Stomach (tissue), 9 donors: Measurements from ENCODE around the gene SLC4A7. TPM values are rescaled to one million over a fixed set of nuclear protein-coding genes. Genes with fewer than 3 reads are reported as not detected.
"Not testable (repeated sequence)": the region's sequence is repeated elsewhere in the genome, so short reads cannot be mapped to it uniquely, and the experiment has no call there.

Experiments
- DNase-seq, 2 donors: peaks; one replicate each; pipeline versions ENCODE4 v3.0.0 to v3.0.0-alpha.2; 2013 to 2019
- H3K27ac ChIP-seq, 5 donors: fragments of 200-600 bp in 4 of 5; sonication (generic) in 4 of 5; one replicate each; pipeline ENCODE4 v1.5.1; 2013 to 2019; ENCODE audit warnings: mild to moderate bottlenecking in 1 of 5, moderate library complexity in 1 of 5
- H3K27me3 ChIP-seq, 3 donors: fragments of 200-600 bp; sonication (generic); one replicate each; pipeline ENCODE4 v1.5.1; 2017 to 2019; ENCODE audit warnings: mixed run types in 1 of 3
- H3K36me3 ChIP-seq, 4 donors: fragments of 200-600 bp; sonication (generic); 1 replicate in 3 of 4; 2 replicates in 1 of 4; pipeline ENCODE4 v1.5.1; 2016 to 2019
- H3K4me1 ChIP-seq, 4 donors: fragments of 200-600 bp; sonication (generic); one replicate each; pipeline ENCODE4 v1.5.1; 2016 to 2019
- H3K4me3 ChIP-seq, 4 donors: fragments of 200-600 bp; sonication (generic) in 3 of 4; one replicate each; pipeline ENCODE4 v1.5.1; 2016 to 2019; ENCODE audit warnings: mild to moderate bottlenecking in 1 of 4
- H3K9me3 ChIP-seq, 4 donors: fragments of 200-600 bp; sonication (generic); one replicate each; pipeline ENCODE4 v1.5.1; 2016 to 2019
- EP300 ChIP-seq: sonication (generic); formaldehyde crosslinking; IDR thresholded peaks from one replicate; pipeline ENCODE4 v1.6.1; 2017; ENCODE audit warnings: antibody characterized with exemption
- POLR2A ChIP-seq, 4 donors: fragments of 450-650 bp; IDR thresholded peaks; one replicate each; pipeline ENCODE4 v1.6.1; 2016; ENCODE audit warnings: antibody characterized with exemption in 4 of 4, control low read depth in 2 of 4, mild to moderate bottlenecking in 1 of 4, moderate library complexity in 1 of 4
- POLR2AphosphoS5 ChIP-seq, 3 donors: sonication (generic); formaldehyde crosslinking; IDR thresholded peaks; one replicate each; pipeline ENCODE4 v1.6.1; 2016; ENCODE audit warnings: antibody characterized with exemption in 3 of 3
- WGBS, 5 donors: extraction: QIAGEN DNeasy Blood & Tissue Kit in 3 of 5; methylation state at CpG; one replicate each; pipeline versions ENCODE4 v1.1.5 to v1.1.7; 2013 to 2018; 5-methylcytosine and 5-hydroxymethylcytosine counted together
- intact Hi-C: fragments of 100-400 bp; cut with DNase I; formaldehyde crosslinking; loops from one replicate; pipeline ENCODE4 v1.15.1; 2023; ENCODE audit warnings: low total_unique reads
- polyA plus RNA-seq, 3 donors: library from polyadenylated mRNA; stranded (reverse); fragments of 200-250 nt; gene quantifications; one replicate each; pipeline ENCODE4 v1.2.3, GENCODE V29; 2013
- total RNA-seq, 5 donors: library from RNA; depleted of rRNA; stranded (reverse); fragments of >200 nt; gene quantifications; one replicate each; pipeline versions ENCODE4 v1.1.0 to v1.2.3, GENCODE V29; 2014 to 2016
- TF ChIP-seq, protein P1 (sequence below), 7 experiments: fragments of 450-650 bp in 4 of 7; fragments of 200-600 bp in 3 of 7; sonication (generic) in 3 of 7; IDR thresholded peaks; one replicate each; pipeline ENCODE4 v1.5.1; 2016 to 2019; ENCODE audit warnings: antibody characterized with exemption in 7 of 7, control low read depth in 2 of 7, mild to moderate bottlenecking in 1 of 7
- donor health status: healthy with polysubstance abuse.
- donor health status: Bipolar disorder and iron deficiency.
- donor health status: healthy.

SLC4A7 gene
- total and polyA plus RNA-seq, 8 donors: 1.6 to 212 (median 27.7) TPM

GRCh38 chr3:27392950-27393679 lies 91.1 kb downstream of the SLC4A7 start:
- 52 to 60% (median 54%) methylated on average over 3 of the region's 3 CpGs for WGBS, 5 donors
- no peaks in the 10 kb centered on the region for H3K4me1 ChIP-seq
- no peaks in the 10 kb centered on the region for H3K27me3 ChIP-seq
- intact Hi-C loops: no loop called here
- TF ChIP-seq, protein P1, sequence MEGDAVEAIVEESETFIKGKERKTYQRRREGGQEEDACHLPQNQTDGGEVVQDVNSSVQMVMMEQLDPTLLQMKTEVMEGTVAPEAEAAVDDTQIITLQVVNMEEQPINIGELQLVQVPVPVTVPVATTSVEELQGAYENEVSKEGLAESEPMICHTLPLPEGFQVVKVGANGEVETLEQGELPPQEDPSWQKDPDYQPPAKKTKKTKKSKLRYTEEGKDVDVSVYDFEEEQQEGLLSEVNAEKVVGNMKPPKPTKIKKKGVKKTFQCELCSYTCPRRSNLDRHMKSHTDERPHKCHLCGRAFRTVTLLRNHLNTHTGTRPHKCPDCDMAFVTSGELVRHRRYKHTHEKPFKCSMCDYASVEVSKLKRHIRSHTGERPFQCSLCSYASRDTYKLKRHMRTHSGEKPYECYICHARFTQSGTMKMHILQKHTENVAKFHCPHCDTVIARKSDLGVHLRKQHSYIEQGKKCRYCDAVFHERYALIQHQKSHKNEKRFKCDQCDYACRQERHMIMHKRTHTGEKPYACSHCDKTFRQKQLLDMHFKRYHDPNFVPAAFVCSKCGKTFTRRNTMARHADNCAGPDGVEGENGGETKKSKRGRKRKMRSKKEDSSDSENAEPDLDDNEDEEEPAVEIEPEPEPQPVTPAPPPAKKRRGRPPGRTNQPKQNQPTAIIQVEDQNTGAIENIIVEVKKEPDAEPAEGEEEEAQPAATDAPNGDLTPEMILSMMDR (IDR thresholded peaks at IDR 0.05): no peak
- TF ChIP-seq EP300 (no peak), POLR2A (IDR thresholded peaks at IDR 0.05) (no peak), POLR2AphosphoS5 (IDR thresholded peaks at IDR 0.05) (no peak)
- DNase-seq: no peak
- peaks cover 5 to 56% (median 38%) of the 10 kb centered on the region in 4 donors for H3K36me3 ChIP-seq
- H3K9me3 ChIP-seq: no peaks in the 10 kb centered on the region
- no peak overlapping the region for H3K4me3 ChIP-seq
- H3K27ac ChIP-seq: no peak overlapping the region

- H3K27ac ChIP-seq, H3K4me1 ChIP-seq, DNase-seq, H3K4me3 ChIP-seq, H3K27me3 ChIP-seq, H3K9me3 ChIP-seq, intact Hi-C loops: not testable (repeated sequence)
- H3K36me3 ChIP-seq: peaks cover 0 to 52% (median 35%) of the 10 kb centered on the region in 4 donors
- WGBS, 5 donors: 93 to 96% (median 94%) methylated on average over 10 of the region's 10 CpGs
These were observed 91.8 kb downstream of the SLC4A7 start for GRCh38 chr3:27392414-27392813.

DNA sequence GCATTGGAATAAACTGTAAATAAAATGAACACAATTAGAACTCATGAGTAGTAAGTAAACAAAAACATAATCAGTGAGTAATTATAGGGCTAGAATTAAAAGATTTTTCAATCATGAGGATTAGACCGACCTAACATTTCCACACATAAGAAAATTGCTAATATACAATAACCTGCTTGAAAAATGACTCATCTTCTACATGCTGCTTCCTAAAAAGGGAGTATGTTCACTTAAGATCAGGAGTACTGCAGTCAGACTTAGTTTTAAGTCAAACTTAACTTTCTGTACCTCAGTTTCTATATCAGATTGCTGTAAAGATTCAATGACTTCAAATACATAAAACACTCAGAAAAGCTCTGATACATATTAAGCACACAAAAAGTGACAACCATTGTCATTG lies 92.4 kb downstream of the SLC4A7 start:
- TF ChIP-seq, protein P1 (IDR thresholded peaks at IDR 0.05): no peak
- TF ChIP-seq POLR2A (IDR thresholded peaks at IDR 0.05) (no peak), EP300 (no peak), POLR2AphosphoS5 (IDR thresholded peaks at IDR 0.05) (no peak)
- intact Hi-C loops: no loop called here
- WGBS, 5 donors: 79 to 92% (median 88%) methylated on average over 1 of the region's 1 CpG
- Histone ChIP-seq H3K27me3 (no peaks in the 10 kb centered on the region), H3K36me3 (peaks cover 0 to 46% (median 30%) of the 10 kb centered on the region in 4 donors), H3K27ac (no peak overlapping the region), H3K4me1 (no peaks in the 10 kb centered on the region), H3K9me3 (no peaks in the 10 kb centered on the region), H3K4me3 (no peak overlapping the region)
- DNase-seq: no peak

DNA sequence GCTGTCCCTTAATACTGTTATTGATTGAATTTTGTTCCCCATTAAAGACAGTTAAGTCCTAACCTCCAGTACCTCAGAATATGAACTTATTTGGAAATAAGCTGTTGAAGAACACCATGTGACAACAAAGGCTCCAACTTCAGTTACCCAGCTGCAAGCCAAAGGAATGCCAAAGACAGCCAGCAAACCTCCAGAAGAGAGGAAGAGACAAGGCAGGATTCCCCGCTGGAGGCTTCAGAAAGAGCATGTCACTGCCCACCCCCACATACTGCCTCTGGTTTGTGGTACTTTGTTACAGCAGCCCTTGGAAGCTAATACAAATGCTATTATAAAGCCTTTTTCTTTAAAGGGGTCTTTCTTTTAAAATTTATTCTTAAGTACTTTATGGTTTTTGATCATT lies 96.6 kb downstream of the SLC4A7 start:
- DNase-seq: no peak
- WGBS, 5 donors: 84 to 96% (median 92%) methylated on average over 1 of the region's 1 CpG
- no peaks in the 10 kb centered on the region for H3K27me3 ChIP-seq
- H3K27ac ChIP-seq: no peak overlapping the region
- peaks cover 0 to 48% (median 44%) of the 10 kb centered on the region in 4 donors for H3K36me3 ChIP-seq
- H3K4me3 ChIP-seq: no peak overlapping the region
- intact Hi-C loops: no loop called here
- TF ChIP-seq EP300: no peak
- TF ChIP-seq, protein P1 (IDR thresholded peaks at IDR 0.05): no peak
- TF ChIP-seq POLR2A (IDR thresholded peaks at IDR 0.05): no peak
- TF ChIP-seq POLR2AphosphoS5 (IDR thresholded peaks at IDR 0.05): no peak
- no peaks in the 10 kb centered on the region for H3K9me3 ChIP-seq
- H3K4me1 ChIP-seq: no peaks in the 10 kb centered on the region

- peaks cover 0 to 47% (median 42%) of the 10 kb centered on the region in 4 donors for H3K36me3 ChIP-seq
- H3K27me3 ChIP-seq: no peaks in the 10 kb centered on the region
- no peak overlapping the region for H3K4me3 ChIP-seq
- TF ChIP-seq, protein P1 (IDR thresholded peaks at IDR 0.05): no peak
- TF ChIP-seq EP300: no peak
- no peak for TF ChIP-seq POLR2A (IDR thresholded peaks at IDR 0.05)
- TF ChIP-seq POLR2AphosphoS5 (IDR thresholded peaks at IDR 0.05): no peak
- no peak for DNase-seq
- no peak overlapping the region for H3K27ac ChIP-seq
- peaks cover 0 to 7% (median 3%) of the 10 kb centered on the region in 4 donors for H3K4me1 ChIP-seq
- intact Hi-C loops: no loop called here
- no peaks in the 10 kb centered on the region for H3K9me3 ChIP-seq
These were observed 98.7 kb downstream of the SLC4A7 start for GRCh38 chr3:27385504-27385903.
